Measurements from ENCODE around the gene DENND2D.

DNA sequence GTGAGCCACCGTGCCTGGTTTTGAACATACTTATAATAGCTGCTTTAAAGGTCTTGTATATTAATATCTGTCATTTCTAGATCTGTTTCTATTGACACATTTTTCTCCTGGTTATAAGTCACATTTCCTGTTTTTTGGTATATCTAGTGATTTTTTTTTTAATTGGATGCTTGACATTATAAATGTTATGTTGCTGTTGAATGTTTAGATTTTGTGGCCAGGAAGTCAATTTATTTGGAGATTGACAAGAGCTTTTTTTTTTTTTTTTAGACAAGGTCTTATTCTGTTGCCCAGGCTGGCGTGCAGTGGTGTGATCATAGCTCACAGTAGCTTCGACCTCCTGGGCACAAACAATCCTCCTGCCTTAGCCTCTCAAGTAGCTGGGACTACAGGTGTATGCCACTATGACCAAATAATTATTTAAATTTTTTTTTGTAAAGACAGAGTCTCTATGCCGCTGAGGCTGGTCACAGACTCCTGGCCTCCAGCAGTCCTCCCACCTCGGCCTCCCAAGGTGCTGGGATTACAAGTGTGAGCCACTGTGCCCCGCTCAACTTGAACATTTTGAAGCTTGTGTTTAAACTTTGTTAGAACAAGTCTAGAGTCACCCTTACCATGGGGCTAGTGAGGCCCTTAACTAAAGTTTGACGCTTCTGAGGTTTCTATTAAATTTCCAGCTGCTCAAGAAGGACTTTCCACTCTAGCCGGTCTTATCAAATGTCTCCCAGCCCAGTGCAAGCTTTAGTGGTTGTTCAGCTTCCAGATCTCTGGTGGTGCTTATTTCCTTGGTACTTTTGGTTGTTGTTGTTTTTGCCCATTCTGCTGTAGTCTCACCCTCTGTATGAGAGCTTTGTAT lies 18.5 kb upstream of the DENND2D start:
- TF ChIP-seq, protein P1, sequence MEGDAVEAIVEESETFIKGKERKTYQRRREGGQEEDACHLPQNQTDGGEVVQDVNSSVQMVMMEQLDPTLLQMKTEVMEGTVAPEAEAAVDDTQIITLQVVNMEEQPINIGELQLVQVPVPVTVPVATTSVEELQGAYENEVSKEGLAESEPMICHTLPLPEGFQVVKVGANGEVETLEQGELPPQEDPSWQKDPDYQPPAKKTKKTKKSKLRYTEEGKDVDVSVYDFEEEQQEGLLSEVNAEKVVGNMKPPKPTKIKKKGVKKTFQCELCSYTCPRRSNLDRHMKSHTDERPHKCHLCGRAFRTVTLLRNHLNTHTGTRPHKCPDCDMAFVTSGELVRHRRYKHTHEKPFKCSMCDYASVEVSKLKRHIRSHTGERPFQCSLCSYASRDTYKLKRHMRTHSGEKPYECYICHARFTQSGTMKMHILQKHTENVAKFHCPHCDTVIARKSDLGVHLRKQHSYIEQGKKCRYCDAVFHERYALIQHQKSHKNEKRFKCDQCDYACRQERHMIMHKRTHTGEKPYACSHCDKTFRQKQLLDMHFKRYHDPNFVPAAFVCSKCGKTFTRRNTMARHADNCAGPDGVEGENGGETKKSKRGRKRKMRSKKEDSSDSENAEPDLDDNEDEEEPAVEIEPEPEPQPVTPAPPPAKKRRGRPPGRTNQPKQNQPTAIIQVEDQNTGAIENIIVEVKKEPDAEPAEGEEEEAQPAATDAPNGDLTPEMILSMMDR (tag by site-specific recombination; IDR thresholded peaks at IDR 0.05), result no peak
- TF ChIP-seq ZNF837 (tag by site-specific recombination; IDR thresholded peaks at IDR 0.05) (no peak), ZNF544 (tag by site-specific recombination; IDR thresholded peaks at IDR 0.05) (no peak), ZNF184 (tag by site-specific recombination; IDR thresholded peaks at IDR 0.05) (no peak), HOXA7 (CRISPR knock-in tag; IDR thresholded peaks at IDR 0.05; ENCODE audit: borderline replicate concordance) (no peak), ZNF768 (tag by site-specific recombination; IDR thresholded peaks at IDR 0.05) (no peak), ZNF169 (tag by site-specific recombination; IDR thresholded peaks at IDR 0.05) (no peak), YY1 (tag by site-specific recombination; IDR thresholded peaks at IDR 0.05) (no peak), SP3 (tag by site-specific recombination; IDR thresholded peaks at IDR 0.05) (no peak), ZNF23 (tag by site-specific recombination; IDR thresholded peaks at IDR 0.05; ENCODE audit: borderline replicate concordance) (no peak), ZNF211 (tag by site-specific recombination; IDR thresholded peaks at IDR 0.05; ENCODE audit: low read depth) (no peak)
